SK-N-SH (cell line): Measurements from ENCODE around the gene ETF1. TPM values are rescaled to one million over a fixed set of nuclear protein-coding genes. Genes with fewer than 3 reads are reported as not detected.

ENCODE experiments used
- CTCF ChIA-PET: fragments of 300-600, 350-600 bp; formaldehyde crosslinking; extraction: SDS; loops from one replicate; lab custom pipeline; 2021; lab: Yijun Ruan, JAX
- POLR2A ChIA-PET: fragments of 350-600 bp; sonication (Branson Sonifier 250); formaldehyde crosslinking; extraction: SDS; loops from one replicate; lab custom pipeline; 2020; ENCODE audit warnings: antibody characterized with exemption, inconsistent platforms; lab: Yijun Ruan, JAX
- DNase-seq: peaks from one replicate; pipeline ENCODE4 v3.0.0; 2012
- H2AFZ ChIP-seq: fragments of 200-600 bp; sonication (generic); 2 replicates; pipeline ENCODE4 v1.8.1; 2016; ENCODE audit warnings: antibody characterized with exemption, mild to moderate bottlenecking, low read depth
- H3F3A ChIP-seq: fragments of 200-600 bp; sonication (generic); replicated peaks from 2 replicates; pipeline ENCODE3; 2016; ENCODE audit warnings: antibody characterized with exemption, mild to moderate bottlenecking; ENCODE audit not compliant: insufficient read depth
- H3K27ac ChIP-seq, 2 experiments: fragments of 200-500 bp in 1 of 2; fragments of 200-600 bp in 1 of 2; sonication (Bioruptor generic) in 1 of 2; sonication (generic), shearing (Covaris generic) in 1 of 2; 2 replicates each; pipeline versions ENCODE4 v1.5.1 to v1.6.1; 2014 to 2016; ENCODE audit warnings: low read depth in 2 of 2, inconsistent platforms in 1 of 2, low read length in 1 of 2, mild to moderate bottlenecking in 1 of 2, mixed read lengths in 1 of 2
- H3K27me3 ChIP-seq: fragments of 200-600 bp; sonication (generic), shearing (Covaris generic); 2 replicates; pipeline ENCODE4 v1.6.1; 2016; ENCODE audit warnings: mixed run types; ENCODE audit not compliant: insufficient read depth
- H3K36me3 ChIP-seq, 2 experiments: fragments of 200-500 bp in 1 of 2; fragments of 200-600 bp in 1 of 2; sonication (Bioruptor generic) in 1 of 2; sonication (generic) in 1 of 2; replicated peaks in 1 of 2; 2 replicates each; pipeline versions ENCODE3 to v1.5.1; 2014 to 2016; ENCODE audit warnings: low read length in 1 of 2, mild to moderate bottlenecking in 1 of 2; ENCODE audit not compliant: insufficient read depth in 2 of 2, control insufficient read depth in 1 of 2
- H3K4me1 ChIP-seq, 2 experiments: fragments of 200-500 bp in 1 of 2; fragments of 200-600 bp in 1 of 2; sonication (Bioruptor generic) in 1 of 2; sonication (generic), shearing (Covaris generic) in 1 of 2; 2 replicates each; pipeline versions ENCODE4 v1.5.1 to v1.6.1; 2014 to 2016; ENCODE audit warnings: low read depth in 1 of 2, low read length in 1 of 2, mixed run types in 1 of 2; ENCODE audit not compliant: insufficient read depth in 2 of 2, control insufficient read depth in 1 of 2
- H3K4me2 ChIP-seq: fragments of 200-600 bp; sonication (generic), shearing (Covaris generic); 2 replicates; pipeline ENCODE4 v1.6.1; 2017; ENCODE audit warnings: mixed run types
- H3K4me3 ChIP-seq, 2 experiments: fragments of 200-500 bp in 1 of 2; fragments of 200-600 bp in 1 of 2; sonication (Bioruptor generic) in 1 of 2; sonication (generic), shearing (Covaris generic) in 1 of 2; 2 replicates each; pipeline versions ENCODE4 v1.5.1 to v1.8.1; 2014 to 2016; ENCODE audit warnings: low read depth in 2 of 2, inconsistent platforms in 1 of 2, low read length in 1 of 2, mild to moderate bottlenecking in 1 of 2, mixed read lengths in 1 of 2, moderate library complexity in 1 of 2
- H3K79me2 ChIP-seq: fragments of 200-600 bp; sonication (generic); 2 replicates; pipeline ENCODE4 v1.8.1; 2017; ENCODE audit warnings: mild to moderate bottlenecking; ENCODE audit not compliant: insufficient read depth
- H3K9ac ChIP-seq: fragments of 200-600 bp; sonication (generic); 2 replicates; pipeline ENCODE4 v1.6.1; 2017; ENCODE audit warnings: mixed run types
- H3K9me2 ChIP-seq: fragments of 200-600 bp; sonication (generic); 2 replicates; pipeline ENCODE4 v1.6.1; 2017; ENCODE audit warnings: mixed run types
- H3K9me3 ChIP-seq: fragments of 200-600 bp; sonication (generic); 2 replicates; pipeline ENCODE4 v1.6.1; 2017; ENCODE audit warnings: mixed run types, mild to moderate bottlenecking, moderate library complexity
- H4K20me1 ChIP-seq: fragments of 200-600 bp; sonication (generic); 2 replicates; pipeline ENCODE4 v1.6.1; 2017; ENCODE audit warnings: mild to moderate bottlenecking, mixed run types; ENCODE audit not compliant: insufficient read depth
- ELF1 ChIP-seq: IDR thresholded peaks from 2 replicates; pipeline ENCODE4 v1.4.0; 2012
- EZH2phosphoT487 ChIP-seq: fragments of 200-600 bp; sonication (generic); IDR thresholded peaks from 2 replicates; pipeline ENCODE4 v1.6.1; 2017; ENCODE audit warnings: low read depth, mixed run types, mild to moderate bottlenecking, antibody characterized with exemption, moderate library complexity, borderline replicate concordance
- FOSL2 ChIP-seq: IDR thresholded peaks from 2 replicates; pipeline ENCODE4 v1.4.0; 2012; ENCODE audit warnings: low read depth, mild to moderate bottlenecking, moderate library complexity, borderline replicate concordance
- IRF3 ChIP-seq: fragments of 150-350 bp; IDR thresholded peaks from 2 replicates; pipeline ENCODE4 v1.6.1; 2016; ENCODE audit warnings: mild to moderate bottlenecking, low read depth, low read length
- MXI1 ChIP-seq: IDR thresholded peaks from 2 replicates; pipeline ENCODE4 v1.6.1; 2012; ENCODE audit warnings: mild to moderate bottlenecking, low read depth, low read length, improper control_type of control experiment
- POLR2AphosphoS5 ChIP-seq: IDR thresholded peaks from 2 replicates; pipeline ENCODE4 v1.6.1; 2012; ENCODE audit warnings: low read depth, low read length
- RAD21 ChIP-seq: IDR thresholded peaks from 2 replicates; pipeline ENCODE4 v1.6.1; 2012; ENCODE audit warnings: mild to moderate bottlenecking, low read length
- TAF1 ChIP-seq: IDR thresholded peaks from 2 replicates; pipeline ENCODE4 v1.6.1; 2012; ENCODE audit warnings: low read depth, mild to moderate bottlenecking, low read length, moderate library complexity, borderline replicate concordance
- USF1 ChIP-seq: IDR thresholded peaks from 2 replicates; pipeline ENCODE4 v1.4.0; 2012; ENCODE audit warnings: low read depth, borderline replicate concordance
- YY1 ChIP-seq: IDR thresholded peaks from 2 replicates; pipeline ENCODE4 v1.4.0; 2012; ENCODE audit warnings: low read depth, mild to moderate bottlenecking
- WGBS: methylation state at CpG from one replicate; pipeline ENCODE4 v1.1.6; 2017; ENCODE audit warnings: low lambda C conversion rate; 5-methylcytosine and 5-hydroxymethylcytosine counted together
- polyA plus RNA-seq, 3 experiments: library from polyadenylated mRNA; depleted of rRNA; stranded (reverse); fragments of >200 nt; gene quantifications; 2 replicates each; pipeline ENCODE4 v1.2.3, GENCODE V29; 2012
- TF ChIP-seq, protein P1 (sequence below): IDR thresholded peaks from 2 replicates; pipeline ENCODE4 v1.4.0; 2012; ENCODE audit warnings: low read depth, borderline replicate concordance
- TF ChIP-seq, protein P2 (sequence below): fragments of 150-350 bp; IDR thresholded peaks from 2 replicates; pipeline ENCODE4 v1.6.1; 2017; ENCODE audit warnings: antibody characterized with exemption, low read length, low read depth, borderline replicate concordance

The ETF1 gene
- polyA plus RNA-seq, 1 of the 3 experiments (the other 2 are of a cell fraction): 36.7 TPM

DNA sequence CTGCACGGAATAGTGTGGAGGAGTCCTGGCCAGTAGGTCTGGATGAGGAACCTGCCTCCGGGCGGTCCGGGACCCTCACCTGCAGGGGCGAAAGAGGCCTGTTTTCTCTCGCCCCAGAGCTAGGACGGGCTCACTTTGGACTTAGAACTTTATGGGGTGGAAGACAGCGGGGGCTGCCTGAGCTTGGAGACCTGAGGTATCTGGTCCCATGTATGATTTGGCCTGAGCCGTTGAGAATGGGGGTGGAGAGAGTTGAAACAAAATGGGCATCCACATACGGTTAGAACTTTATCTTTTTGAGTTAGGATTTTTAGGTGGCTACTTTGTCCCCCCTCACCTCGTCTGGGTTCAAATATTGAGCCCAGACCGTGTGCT, 681 bp upstream of the ETF1 start:
- Histone ChIP-seq H3K9me2 (no peaks in the 10 kb centered on the region), H3K4me2 (peak overlapping the region; percentile 93), H3F3A (peaks cover 6% of the 10 kb centered on the region), H3K27me3 (no peaks in the 10 kb centered on the region), H3K4me1 (peaks cover 18 to 25% of the 10 kb centered on the region in 2 experiments), H2AFZ (peak overlapping the region; percentile 73; the same call in 1 of the 2 replicates), H3K9ac (peak overlapping the region; percentile 99), H3K27ac (peak overlapping the region; percentile 96 to 97), H4K20me1 (peaks cover 34% of the 10 kb centered on the region), H3K9me3 (no peaks in the 10 kb centered on the region), H3K4me3 (peak overlapping the region; percentile 88 to 91), H3K36me3 (peaks cover 9 to 26% of the 10 kb centered on the region in 2 experiments), H3K79me2 (peaks cover 96% of the 10 kb centered on the region)
- ChIA-PET CTCF (interaction anchor here (1.2 to 3.0 kb wide), 8 partner anchors 17 to 191 kb away, joined by 3 to 15 read pairs (median 7); partner anchors contain the start of genes EGR1, HSPA9 and KDM3B), POLR2A (interaction anchor here (0.8 to 1.9 kb wide), 13 partner anchors 12 to 751 kb away, joined by 3 to 20 read pairs (median 4); partner anchors contain the start of genes EGR1, FAM53C, HSPA9 and MATR3)
- 4% methylated on average over 7 of the region's 12 CpGs for WGBS
- peak; percentile 63 for DNase-seq
- TF ChIP-seq EZH2phosphoT487 (no peak), TAF1 (no peak), MXI1 (0 out of 2 replicates have a peak, but pooled peaks have one; percentile 4), USF1 (no peak), FOSL2 (no peak)
- TF ChIP-seq, all 33 proteins: peak for 1

- peak overlapping the region; percentile 97 for H3K9ac ChIP-seq
- WGBS: under 1% methylated on average over 16 of the region's 47 CpGs
- H3K4me3 ChIP-seq: peak overlapping the region; percentile 85 to 91
- CTCF ChIA-PET: interaction anchor here (1.0 to 3.0 kb wide), 8 partner anchors 9 to 92 kb away, joined by 3 to 15 read pairs (median 6); partner anchors contain the start of genes EGR1 and HSPA9
- H3F3A ChIP-seq: peaks cover 2% of the 10 kb centered on the region
- peak; percentile 28 for DNase-seq
- H3K9me2 ChIP-seq: no peaks in the 10 kb centered on the region
- peak overlapping the region; percentile 98 for H3K4me2 ChIP-seq
- no peaks in the 10 kb centered on the region for H3K27me3 ChIP-seq
- H3K79me2 ChIP-seq: peaks cover 96% of the 10 kb centered on the region
- peaks cover 18 to 25% of the 10 kb centered on the region in 2 experiments for H3K4me1 ChIP-seq
- H4K20me1 ChIP-seq: peaks cover 45% of the 10 kb centered on the region
- H3K27ac ChIP-seq: peak overlapping the region; percentile 89 to 94
- TF ChIP-seq YY1 (peak; percentile 85), POLR2AphosphoS5 (no peak), TAF1 (no peak), ELF1 (no peak), IRF3 (no peak), RAD21 (no peak)
- TF ChIP-seq, protein P1, sequence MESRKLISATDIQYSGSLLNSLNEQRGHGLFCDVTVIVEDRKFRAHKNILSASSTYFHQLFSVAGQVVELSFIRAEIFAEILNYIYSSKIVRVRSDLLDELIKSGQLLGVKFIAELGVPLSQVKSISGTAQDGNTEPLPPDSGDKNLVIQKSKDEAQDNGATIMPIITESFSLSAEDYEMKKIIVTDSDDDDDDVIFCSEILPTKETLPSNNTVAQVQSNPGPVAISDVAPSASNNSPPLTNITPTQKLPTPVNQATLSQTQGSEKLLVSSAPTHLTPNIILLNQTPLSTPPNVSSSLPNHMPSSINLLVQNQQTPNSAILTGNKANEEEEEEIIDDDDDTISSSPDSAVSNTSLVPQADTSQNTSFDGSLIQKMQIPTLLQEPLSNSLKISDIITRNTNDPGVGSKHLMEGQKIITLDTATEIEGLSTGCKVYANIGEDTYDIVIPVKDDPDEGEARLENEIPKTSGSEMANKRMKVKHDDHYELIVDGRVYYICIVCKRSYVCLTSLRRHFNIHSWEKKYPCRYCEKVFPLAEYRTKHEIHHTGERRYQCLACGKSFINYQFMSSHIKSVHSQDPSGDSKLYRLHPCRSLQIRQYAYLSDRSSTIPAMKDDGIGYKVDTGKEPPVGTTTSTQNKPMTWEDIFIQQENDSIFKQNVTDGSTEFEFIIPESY: no peak
- TF ChIP-seq, protein P2, sequence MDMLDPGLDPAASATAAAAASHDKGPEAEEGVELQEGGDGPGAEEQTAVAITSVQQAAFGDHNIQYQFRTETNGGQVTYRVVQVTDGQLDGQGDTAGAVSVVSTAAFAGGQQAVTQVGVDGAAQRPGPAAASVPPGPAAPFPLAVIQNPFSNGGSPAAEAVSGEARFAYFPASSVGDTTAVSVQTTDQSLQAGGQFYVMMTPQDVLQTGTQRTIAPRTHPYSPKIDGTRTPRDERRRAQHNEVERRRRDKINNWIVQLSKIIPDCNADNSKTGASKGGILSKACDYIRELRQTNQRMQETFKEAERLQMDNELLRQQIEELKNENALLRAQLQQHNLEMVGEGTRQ: no peak
- no peak overlapping the region for H2AFZ ChIP-seq
- peaks cover 12 to 30% of the 10 kb centered on the region in 2 experiments for H3K36me3 ChIP-seq
- POLR2A ChIA-PET: interaction anchor here (0.8 to 1.9 kb wide), 13 partner anchors 9 to 752 kb away, joined by 3 to 20 read pairs (median 4); partner anchors contain the start of genes EGR1, FAM53C, HSPA9 and MATR3
- no peaks in the 10 kb centered on the region for H3K9me3 ChIP-seq
These were observed 668 bp downstream of the ETF1 start for GRCh38 chr5:138542180-138542955.
